NCI-H446 (cell line): Measurements from ENCODE around the gene KIF13A.
A peak's percentile ranks its signal among the peaks of the same experiment; 100 is the strongest.
"Not testable (repeated sequence)": the region's sequence is repeated elsewhere in the genome, so short reads cannot be mapped to it uniquely, and the experiment has no call there.

Source experiments
- DNase-seq, 2 experiments: peaks; one replicate each; lab custom pipeline; 2025; lab: John Stamatoyannopoulos, UW

Gene KIF13A

GRCh38 chr6:17968876-17969275 is 18.6 kb downstream of the KIF13A start:
- DNase-seq: no peak

DNA sequence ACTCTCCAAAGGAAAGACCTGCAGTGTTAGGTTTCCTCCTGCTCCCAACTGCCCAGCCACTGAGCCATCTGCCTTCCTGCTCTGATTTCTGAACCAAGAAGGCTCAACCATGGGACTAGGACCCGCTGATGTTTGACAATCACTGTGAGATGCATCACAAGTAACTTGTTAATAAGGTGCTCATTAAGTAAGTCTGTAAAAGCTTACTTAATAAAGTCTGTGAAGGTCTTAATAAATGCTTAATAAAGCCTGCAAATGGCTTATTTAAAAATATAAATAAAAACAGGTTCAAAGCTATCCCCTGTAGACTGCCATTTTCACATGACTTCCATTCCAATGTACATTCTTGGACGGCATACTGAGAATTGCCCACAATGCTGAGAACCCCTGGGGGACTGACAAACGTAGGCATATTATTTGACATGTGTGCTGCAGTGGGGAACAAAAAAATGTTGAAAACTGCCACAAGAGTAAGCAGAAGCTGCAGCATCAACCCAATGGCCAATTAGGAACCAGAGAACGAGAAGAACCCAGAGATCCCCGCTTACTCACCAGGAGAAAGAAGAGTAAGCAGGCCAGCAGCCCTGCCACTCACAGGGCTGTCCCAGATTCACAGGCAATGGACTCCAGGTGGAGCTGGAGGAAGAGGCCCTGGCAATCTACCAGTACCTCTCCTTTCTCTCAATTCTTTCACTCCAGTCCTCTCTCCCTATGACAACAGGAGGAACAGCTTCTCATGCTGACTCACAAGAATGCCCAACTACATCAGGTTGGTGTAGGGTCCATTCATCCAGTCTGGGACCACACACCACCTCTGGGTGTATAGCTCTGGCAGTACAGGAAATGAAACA is 19.5 kb downstream of the KIF13A start:
- DNase-seq: no peak

GRCh38 chr6:17966451-17966850 is 21.0 kb downstream of the KIF13A start:
- no peak for DNase-seq

DNA sequence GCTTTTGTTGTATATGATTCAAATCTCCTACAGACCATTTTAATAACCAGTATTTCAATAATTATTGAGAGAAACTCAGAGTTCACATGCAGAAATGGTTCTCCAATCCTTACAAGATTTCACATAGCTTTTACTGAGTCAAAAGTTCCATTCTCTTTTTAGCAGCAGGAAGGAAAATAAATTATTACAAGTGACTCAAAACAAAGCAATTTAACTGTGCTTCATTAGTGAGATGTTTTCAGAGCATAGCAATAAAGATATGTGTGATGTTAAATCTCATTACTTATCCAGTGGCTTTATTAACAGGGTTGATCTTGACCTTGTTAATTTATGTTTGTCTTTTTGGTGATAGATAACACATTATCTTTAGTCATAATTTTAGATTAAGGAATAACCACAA is 22.0 kb downstream of the KIF13A start:
- DNase-seq: no peak

- DNase-seq: no peak
Observed at GRCh38 chr6:17964633-17965032, 22.8 kb downstream of the KIF13A start.

GRCh38 chr6:17962436-17963031 is 24.9 kb downstream of the KIF13A start:
- DNase-seq: peak; percentile 49 to 79

GRCh38 chr6:17959302-17959701 is 28.1 kb downstream of the KIF13A start:
- no peak for DNase-seq

DNA sequence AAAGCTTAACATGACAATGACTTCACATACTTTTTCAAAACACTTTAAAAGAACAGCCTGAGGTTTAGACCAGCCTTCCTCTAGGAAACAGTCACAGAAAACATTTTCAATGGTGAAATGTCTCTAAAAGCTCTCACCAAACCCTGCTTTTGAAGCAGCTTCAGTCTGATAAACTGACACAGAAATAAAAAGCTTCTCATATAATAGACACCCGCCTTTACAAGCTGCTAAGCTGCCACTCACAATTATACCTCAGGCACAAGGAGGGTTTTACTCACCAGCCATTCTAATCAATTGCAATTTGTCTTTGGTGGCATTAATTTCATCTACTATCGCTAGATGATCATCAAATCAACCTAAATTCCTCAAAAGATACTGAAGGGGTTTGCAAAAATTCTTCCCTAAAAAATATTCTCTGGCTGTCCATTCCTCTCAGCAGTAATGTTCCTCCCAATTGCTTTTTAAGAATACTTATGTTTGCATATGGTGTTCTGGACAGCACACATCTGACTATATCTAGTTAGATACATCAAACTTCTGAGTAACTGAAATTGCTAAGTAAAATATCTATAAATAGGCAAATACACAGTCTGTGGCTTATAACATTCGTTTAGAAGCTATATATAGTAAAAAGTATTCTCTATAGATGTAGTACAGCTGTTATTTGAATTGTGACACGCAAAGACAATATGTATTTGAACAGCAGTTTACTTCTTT is 29.4 kb downstream of the KIF13A start:
- no peak for DNase-seq

GRCh38 chr6:17957498-17957897 is 29.9 kb downstream of the KIF13A start:
- DNase-seq: no peak

GRCh38 chr6:17957086-17957485 is 30.3 kb downstream of the KIF13A start:
- DNase-seq: no peak

GRCh38 chr6:17950095-17950494 is 37.3 kb downstream of the KIF13A start:
- DNase-seq: no peak

- no peak for DNase-seq
Observed at GRCh38 chr6:17949168-17949567, 38.3 kb downstream of the KIF13A start.

GRCh38 chr6:17948725-17949124 is 38.7 kb downstream of the KIF13A start:
- DNase-seq: no peak

- DNase-seq: not testable (repeated sequence)
Observed at GRCh38 chr6:17947574-17947973, 39.9 kb downstream of the KIF13A start.

DNA sequence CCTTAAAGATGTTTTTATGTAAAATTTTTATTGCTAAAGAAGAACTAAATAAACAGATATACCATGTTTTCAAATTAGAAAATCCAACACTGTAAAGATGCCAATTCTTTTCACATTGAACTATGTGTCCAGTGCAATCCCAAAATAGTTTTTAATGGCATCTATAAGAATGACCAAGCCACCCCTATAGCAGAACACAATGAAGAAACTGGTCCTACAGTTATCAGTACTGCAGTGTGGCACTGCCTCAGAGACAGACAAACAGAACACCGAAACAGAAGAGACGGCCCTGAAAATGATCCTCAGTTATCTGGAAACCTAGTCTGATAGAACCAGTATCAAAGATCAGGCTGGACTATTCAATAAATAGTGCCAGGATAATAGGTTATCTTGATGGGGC is 41.9 kb downstream of the KIF13A start:
- DNase-seq: no peak

DNA sequence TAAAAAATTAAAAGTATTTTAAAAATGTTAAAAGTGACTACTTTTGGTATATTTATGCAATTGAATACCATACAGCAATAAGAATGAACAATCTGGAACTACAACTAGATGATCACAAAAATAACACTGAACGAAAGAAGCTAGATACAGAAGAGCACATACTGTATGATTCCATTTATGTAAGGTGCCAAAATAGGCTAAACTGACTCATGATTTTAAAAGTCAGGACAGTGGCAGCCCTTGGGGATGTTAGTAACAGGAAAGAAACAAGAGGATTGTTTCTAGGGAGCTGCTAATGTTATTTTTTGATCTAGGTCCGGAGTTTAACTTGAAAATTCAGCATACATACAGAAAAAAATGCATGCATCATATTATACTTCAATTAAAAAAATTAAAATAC is 42.3 kb downstream of the KIF13A start:
- no peak for DNase-seq

- DNase-seq: no peak
Observed at GRCh38 chr6:17941318-17941717, 46.1 kb downstream of the KIF13A start.

- DNase-seq: no peak
Observed at GRCh38 chr6:17940151-17940792, 47.2 kb downstream of the KIF13A start.

DNA sequence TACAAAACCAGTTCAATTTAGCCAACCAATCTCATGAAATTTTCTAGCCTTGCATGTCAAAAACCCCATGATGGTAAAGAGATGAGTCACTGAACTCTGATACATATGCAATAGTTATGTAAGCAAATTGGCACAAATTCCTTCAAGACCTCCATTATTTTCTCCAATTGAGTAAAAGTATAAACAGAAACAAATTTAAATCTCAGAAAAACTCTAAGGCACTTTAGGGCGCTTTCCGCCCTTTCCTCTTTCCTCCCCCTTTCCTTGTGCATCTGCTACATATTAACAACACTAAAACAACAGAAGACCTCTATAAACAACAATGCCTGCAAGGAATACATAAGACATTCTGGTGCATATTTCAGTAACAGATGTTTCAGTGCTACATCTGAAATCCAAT is 48.5 kb downstream of the KIF13A start:
- DNase-seq: no peak

DNA sequence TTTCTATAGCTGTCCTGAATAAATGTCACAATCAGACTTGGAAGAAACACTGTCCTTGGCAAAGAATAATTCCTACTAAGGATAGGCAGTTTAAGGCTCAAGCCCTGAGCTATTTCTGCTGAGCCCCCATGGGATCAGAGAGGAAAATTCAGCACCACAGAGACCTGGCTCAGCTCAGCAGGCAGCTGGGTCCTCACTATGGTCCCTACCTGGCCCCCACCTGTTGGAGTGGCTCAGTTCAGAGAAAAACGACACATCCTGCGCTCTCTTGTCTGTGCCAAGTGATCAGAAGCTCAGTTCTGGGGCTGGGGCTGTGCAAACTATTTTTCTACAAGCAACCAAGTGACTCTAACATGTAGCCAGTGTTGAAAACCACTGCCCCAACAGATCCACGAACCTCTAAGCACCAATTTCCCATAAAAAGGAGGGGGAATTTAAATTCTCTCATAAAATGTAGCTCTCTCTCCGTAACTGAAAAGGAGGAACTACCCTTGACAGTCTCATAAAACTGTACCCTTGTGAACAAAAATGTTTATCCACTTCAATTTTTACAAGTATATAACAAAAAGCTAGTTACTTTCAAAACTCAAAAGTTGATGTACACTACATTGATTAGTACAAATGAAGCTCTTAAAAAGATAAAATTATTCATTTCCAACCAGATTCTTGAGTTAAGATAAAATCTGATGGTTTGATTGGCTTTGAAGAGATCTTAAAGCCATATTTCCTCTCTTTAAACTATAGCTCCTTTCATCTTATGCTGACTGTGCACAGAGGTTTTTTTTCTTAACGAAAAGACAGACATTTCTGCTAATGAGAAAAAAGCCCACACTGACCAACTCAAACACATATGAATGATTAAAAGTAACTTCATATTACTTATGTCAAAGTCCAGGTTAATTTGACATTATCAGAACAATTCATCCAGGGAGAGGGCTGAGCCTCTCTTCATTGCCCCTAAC is 52.0 kb downstream of the KIF13A start:
- DNase-seq: no peak

- DNase-seq: no peak
Observed at GRCh38 chr6:17933716-17934115, 53.7 kb downstream of the KIF13A start.
